HEK293 (cell line): ENCODE measurements around the gene GLT1D1.

ENCODE experiments used
- CTCF ChIP-seq: fragments of 450-650 bp; formaldehyde crosslinking; IDR thresholded peaks from 2 replicates; pipeline ENCODE4 v1.5.1; 2016; ENCODE audit warnings: missing biosample characterization, missing genetic modification characterization
- KLF17 ChIP-seq: fragments of 450-650 bp; formaldehyde crosslinking; IDR thresholded peaks from 2 replicates; pipeline ENCODE4 v1.5.1; 2016; ENCODE audit warnings: missing biosample characterization, missing genetic modification characterization
- MEIS1 ChIP-seq: sonication (generic); formaldehyde crosslinking; IDR thresholded peaks from 2 replicates; pipeline ENCODE4 v1.8.1; 2022; ENCODE audit warnings: missing genetic modification reagents, mild to moderate bottlenecking, borderline replicate concordance
- ZBTB11 ChIP-seq: fragments of 450-650 bp; formaldehyde crosslinking; conservative IDR thresholded peaks from 2 replicates; pipeline ENCODE4 v1.5.1; 2016; ENCODE audit warnings: low read depth, missing biosample characterization, missing genetic modification characterization
- ZNF311 ChIP-seq: fragments of 450-650 bp; formaldehyde crosslinking; IDR thresholded peaks from 2 replicates; pipeline ENCODE4 v1.5.1; 2017; ENCODE audit warnings: missing biosample characterization, missing genetic modification characterization, borderline replicate concordance
- ZNF449 ChIP-seq: fragments of 450-650 bp; formaldehyde crosslinking; IDR thresholded peaks from 2 replicates; pipeline ENCODE4 v1.5.1; 2017; ENCODE audit warnings: missing biosample characterization, mild to moderate bottlenecking, missing genetic modification characterization, moderate library complexity
- ZNF549 ChIP-seq: fragments of 450-650 bp; IDR thresholded peaks from 2 replicates; pipeline ENCODE4 v1.5.1; 2018; ENCODE audit warnings: missing biosample characterization, missing genetic modification characterization, mild to moderate bottlenecking, inconsistent platforms, moderate library complexity
- ZNF558 ChIP-seq: fragments of 450-650 bp; formaldehyde crosslinking; IDR thresholded peaks from 2 replicates; pipeline ENCODE4 v1.5.1; 2016; ENCODE audit warnings: missing biosample characterization, missing genetic modification characterization

- TF ChIP-seq ZNF449 (tag by site-specific recombination) (no peak), KLF17 (no peak), CTCF (tag by site-specific recombination) (no peak), ZBTB11 (no peak), ZNF549 (tag by site-specific recombination) (no peak), ZNF311 (no peak), MEIS1 (CRISPR knock-in tag) (no peak), ZNF558 (tag by site-specific recombination) (no peak)
Observed at GRCh38 chr12:128871516-128871892, 18.2 kb downstream of the GLT1D1 start.
